ENCODE measurements around the gene ASXL3. TPM values are rescaled to one million over a fixed set of nuclear protein-coding genes. Genes with fewer than 3 reads are reported as not detected.

ASXL3 gene
- not detected in 2 replicates for total RNA-seq (2014; rRNA removed; shearing (Covaris generic))

GRCh38 chr18:33577685-33578517 is at the start of gene ASXL3:
Gene ASXL3, plus strand, starts transcription at chr18:33578219. Its CDS starts 413 bp downstream, at chr18:33578632.
- DNase-seq (ENCODE audit: low read depth) = no peak

- no peak for DNase-seq (ENCODE audit: low read depth)
Measured at GRCh38 chr18:33532978-33533377, 45.0 kb upstream of the ASXL3 start.

- no peak for DNase-seq (ENCODE audit: low read depth)
Measured at GRCh38 chr18:33536904-33537303, 41.1 kb upstream of the ASXL3 start.

GRCh38 chr18:33538418-33539042 is 39.5 kb upstream of the ASXL3 start:
- DNase-seq (ENCODE audit: low read depth) = no peak

GRCh38 chr18:33540392-33540791 is 37.6 kb upstream of the ASXL3 start:
- DNase-seq (ENCODE audit: low read depth) = no peak

- DNase-seq (ENCODE audit: low read depth) = no peak
Measured at GRCh38 chr18:33541316-33541715, 36.7 kb upstream of the ASXL3 start.

- no peak for DNase-seq (ENCODE audit: low read depth)
Measured at GRCh38 chr18:33556846-33557245, 21.2 kb upstream of the ASXL3 start.

- no peak for DNase-seq (ENCODE audit: low read depth)
Measured at GRCh38 chr18:33557706-33558105, 20.3 kb upstream of the ASXL3 start.

- no peak for DNase-seq (ENCODE audit: low read depth)
Measured at GRCh38 chr18:33558529-33558928, 19.5 kb upstream of the ASXL3 start.

- no peak for DNase-seq (ENCODE audit: low read depth)
Measured at GRCh38 chr18:33560686-33561370, 17.2 kb upstream of the ASXL3 start.

- no peak for DNase-seq (ENCODE audit: low read depth)
Measured at GRCh38 chr18:33562741-33563140, 15.3 kb upstream of the ASXL3 start.

- DNase-seq (ENCODE audit: low read depth) = no peak
Measured at GRCh38 chr18:33567705-33568104, 10.3 kb upstream of the ASXL3 start.

- DNase-seq (ENCODE audit: low read depth) = no peak
Measured at GRCh38 chr18:33571998-33572787, 5.8 kb upstream of the ASXL3 start.

- DNase-seq (ENCODE audit: low read depth) = no peak
Measured at GRCh38 chr18:33573193-33573592, 4.8 kb upstream of the ASXL3 start.

GRCh38 chr18:33575451-33575850 is 2.6 kb upstream of the ASXL3 start:
- no peak for DNase-seq (ENCODE audit: low read depth)

- no peak for DNase-seq (ENCODE audit: low read depth)
Measured at GRCh38 chr18:33576999-33577646, 896 bp upstream of the ASXL3 start.

GRCh38 chr18:33578518-33579348 is 714 bp downstream of the ASXL3 start:
- DNase-seq (ENCODE audit: low read depth) = no peak

- no peak for DNase-seq (ENCODE audit: low read depth)
Measured at GRCh38 chr18:33579349-33580215, 1.6 kb downstream of the ASXL3 start.

GRCh38 chr18:33580546-33580945 is 2.5 kb downstream of the ASXL3 start:
- DNase-seq (ENCODE audit: low read depth) = no peak
